Measurements from ENCODE around the gene HLA-DRA.

GRCh38 chr6:32397252-32397920 is 42.3 kb upstream of the HLA-DRA start:
- TF ChIP-seq CTCF (IDR thresholded peaks at IDR 0.05) (no peak), POLR2A (IDR thresholded peaks at IDR 0.05) (no peak), EP300 (IDR thresholded peaks at IDR 0.05) (no peak)
